GM19240 (cell line): ENCODE data around the gene WRAP73.

Source experiments
- DNase-seq: peaks from one replicate; pipeline ENCODE4 v3.0.0; 2011; ENCODE audit warnings: low spot score; ENCODE audit not compliant: insufficient read length

The WRAP73 gene, protein sequence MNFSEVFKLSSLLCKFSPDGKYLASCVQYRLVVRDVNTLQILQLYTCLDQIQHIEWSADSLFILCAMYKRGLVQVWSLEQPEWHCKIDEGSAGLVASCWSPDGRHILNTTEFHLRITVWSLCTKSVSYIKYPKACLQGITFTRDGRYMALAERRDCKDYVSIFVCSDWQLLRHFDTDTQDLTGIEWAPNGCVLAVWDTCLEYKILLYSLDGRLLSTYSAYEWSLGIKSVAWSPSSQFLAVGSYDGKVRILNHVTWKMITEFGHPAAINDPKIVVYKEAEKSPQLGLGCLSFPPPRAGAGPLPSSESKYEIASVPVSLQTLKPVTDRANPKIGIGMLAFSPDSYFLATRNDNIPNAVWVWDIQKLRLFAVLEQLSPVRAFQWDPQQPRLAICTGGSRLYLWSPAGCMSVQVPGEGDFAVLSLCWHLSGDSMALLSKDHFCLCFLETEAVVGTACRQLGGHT

DNA sequence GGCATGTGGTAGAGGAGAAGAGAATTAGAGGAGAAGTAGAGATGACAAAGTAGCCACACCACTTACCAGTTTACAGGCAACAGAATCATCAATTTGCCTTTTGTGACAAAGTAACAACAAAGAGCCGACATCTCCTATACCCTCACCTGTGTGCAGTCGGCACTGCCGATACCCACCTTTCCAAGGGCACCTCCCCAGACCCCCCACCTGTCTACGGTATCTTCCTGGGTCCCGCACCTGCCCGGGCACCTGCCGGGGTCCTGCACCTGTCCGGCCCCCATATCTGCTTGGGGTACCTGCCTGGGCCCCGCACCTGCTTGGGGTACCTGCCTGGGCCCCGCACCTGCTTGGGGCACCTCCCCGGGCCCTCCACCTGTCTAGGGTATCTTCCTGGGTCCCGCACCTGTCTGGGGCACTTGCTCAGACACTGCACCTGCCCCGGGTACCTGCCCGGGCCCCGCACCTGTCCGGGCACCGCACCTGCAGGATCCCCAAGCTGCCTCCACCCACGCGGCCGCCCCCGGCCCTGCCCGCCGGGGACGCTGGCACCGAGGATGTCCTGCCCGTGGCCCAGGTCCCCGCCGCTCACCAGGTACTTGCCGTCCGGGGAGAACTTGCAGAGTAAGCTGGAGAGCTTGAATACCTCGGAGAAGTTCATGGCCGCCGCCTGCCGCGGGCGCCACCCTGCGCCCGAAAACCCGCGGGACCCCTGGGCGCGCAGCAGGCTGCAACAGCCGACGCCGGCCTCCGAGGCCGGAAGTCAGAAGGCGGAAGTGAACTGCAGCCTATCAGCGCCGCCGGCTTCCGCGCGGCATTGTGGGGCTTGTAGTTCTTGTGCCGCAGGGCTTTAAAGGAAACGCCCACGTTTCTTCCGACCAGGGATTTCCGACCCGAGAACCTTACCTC is at the start of gene WRAP73:
Gene WRAP73, minus strand, starts transcription at position 762 of the 906 bp plus-strand sequence. Its CDS starts 104 bp downstream, at position 658.
- peak; percentile 100 for DNase-seq

DNA sequence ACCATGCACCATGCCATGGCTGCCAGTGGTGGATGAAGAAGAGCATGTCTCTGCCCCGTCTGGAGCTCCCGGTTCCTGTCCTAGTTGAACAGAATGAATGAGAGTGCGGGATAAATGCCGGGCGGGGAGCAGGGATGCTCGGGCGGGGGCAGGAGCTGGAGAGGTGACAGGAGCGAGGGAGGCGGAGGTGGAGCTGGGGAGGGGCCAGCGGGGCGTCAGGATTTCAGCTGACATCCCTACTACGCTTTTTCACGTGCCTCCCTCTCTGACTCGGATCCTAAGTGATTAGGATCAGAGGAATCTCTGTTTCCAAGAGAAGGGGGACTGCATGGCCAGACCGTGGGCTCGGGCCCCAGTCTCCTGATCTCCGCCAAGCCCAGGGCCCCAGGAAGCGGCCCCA is 49.7 kb upstream of the WRAP73 start:
- no peak for DNase-seq

DNA sequence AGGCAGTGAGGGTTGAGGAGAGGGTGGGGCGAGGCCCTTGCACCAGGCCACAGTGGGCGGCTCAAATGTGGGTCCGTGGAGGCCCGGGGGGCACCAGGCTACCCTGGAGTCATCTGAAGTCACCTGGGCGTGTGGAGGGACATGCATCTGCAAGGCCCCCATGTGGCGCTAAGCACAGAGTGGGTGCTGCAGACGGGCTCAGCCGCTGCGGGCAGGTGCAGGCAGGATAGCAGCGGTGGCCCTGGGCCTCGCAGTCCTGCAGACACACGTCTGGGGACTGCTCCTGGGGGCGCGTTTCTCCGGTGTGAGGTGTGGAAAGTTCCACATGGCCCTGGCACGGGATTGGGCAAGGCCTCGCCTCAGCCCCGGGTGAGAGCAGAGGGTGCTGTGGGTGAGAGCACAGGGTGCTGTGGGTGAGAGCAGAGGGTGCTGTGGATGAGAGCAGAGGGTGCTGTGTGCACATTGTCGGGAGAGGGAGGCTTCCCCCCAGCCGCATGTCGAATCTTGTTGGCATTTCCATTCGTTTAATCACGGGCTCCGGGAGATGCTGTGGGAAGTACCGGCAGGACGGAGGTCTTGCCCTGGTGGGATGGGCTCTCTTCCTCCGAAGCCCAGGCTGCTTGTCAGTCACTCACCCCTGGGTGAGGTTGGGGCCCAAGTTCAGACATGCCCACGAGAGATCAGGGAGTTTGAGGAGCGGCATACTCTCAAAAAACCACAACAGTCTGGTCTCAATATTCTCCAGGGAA is 48.9 kb upstream of the WRAP73 start:
- no peak for DNase-seq

DNA sequence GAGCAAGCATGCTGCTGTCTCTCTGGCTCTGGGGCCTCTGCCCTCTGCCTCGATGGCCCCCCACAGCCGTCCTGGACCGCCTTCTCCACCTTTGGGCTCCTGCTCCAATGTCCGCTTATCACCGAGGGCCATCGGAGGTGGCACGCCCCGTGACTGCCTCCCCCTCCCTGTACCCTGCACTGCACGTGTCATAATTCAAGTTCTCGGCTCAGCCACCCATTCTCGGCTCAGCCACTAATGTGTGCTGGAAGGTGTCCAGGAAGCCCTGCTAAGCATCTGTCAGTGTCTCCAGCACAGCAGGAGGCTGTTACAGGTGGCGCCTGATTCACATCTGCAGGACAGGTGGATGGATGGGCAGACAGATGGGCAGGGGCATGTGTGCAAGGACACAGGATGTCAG is 47.9 kb upstream of the WRAP73 start:
- DNase-seq, result no peak

DNA sequence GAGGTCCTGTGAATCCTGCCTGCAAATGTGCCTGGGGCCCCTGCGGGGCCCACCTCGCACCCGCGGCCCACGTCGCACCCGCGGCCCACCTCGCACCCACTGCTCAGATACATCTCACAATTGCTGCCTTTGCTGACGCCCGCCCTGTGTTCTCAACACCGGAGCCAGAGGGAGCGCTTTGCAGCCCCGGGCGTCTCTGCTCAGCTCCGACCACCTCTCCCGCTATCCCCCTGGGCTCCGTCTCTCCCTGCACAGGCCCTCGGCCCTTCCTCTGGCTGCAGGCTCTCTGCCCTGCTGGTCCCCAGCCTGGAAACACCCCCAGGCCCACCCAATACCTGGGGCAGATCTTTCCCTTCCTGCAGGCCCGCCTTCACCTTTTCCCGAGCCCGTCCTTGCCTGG is 47.2 kb upstream of the WRAP73 start:
- no peak for DNase-seq

DNA sequence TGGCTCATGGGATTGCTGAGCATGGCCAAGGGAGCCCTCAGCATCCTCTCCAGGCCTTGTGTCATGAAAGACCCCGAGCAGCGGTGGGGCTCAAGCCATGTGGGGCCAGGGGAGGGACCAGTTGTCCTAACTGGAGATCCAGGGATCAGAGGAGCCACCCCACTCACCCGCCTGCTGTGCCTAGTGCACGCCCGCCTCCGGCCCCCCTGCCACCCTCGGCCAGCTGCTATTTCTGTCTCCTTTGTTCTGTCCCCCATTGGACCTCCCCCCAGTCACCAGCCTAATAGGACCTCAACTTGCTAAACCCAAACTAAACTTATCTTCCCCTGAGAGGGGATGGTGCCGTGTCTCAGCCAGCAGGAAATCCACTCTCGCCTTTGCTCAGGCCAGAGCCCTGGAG is 46.8 kb upstream of the WRAP73 start:
- DNase-seq, result no peak

GRCh38 chr1:3695326-3696217 is 45.7 kb upstream of the WRAP73 start:
- DNase-seq, result peak; percentile 78

GRCh38 chr1:3693321-3693720 is 43.4 kb upstream of the WRAP73 start:
- DNase-seq, result no peak

DNA sequence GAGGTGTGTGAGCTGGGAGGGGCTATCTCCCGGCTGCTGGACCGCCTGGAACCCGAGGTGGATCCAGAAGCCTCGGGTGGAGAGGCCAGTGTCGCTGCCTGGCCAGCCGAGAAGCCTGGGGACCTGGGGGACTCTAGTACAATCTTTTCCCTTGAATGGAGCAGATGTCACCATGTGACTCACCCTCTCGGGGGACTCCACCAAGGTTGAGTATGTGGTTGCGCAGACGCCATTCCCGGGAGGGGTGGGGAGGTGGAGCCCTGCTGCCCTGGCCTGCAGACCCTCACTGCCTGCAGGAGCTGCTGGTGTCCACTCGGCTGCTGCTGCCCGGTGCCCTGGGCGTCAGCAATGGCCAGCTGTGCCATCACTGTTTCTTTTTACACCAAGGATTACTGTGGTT is 42.7 kb upstream of the WRAP73 start:
- no peak for DNase-seq

GRCh38 chr1:3691421-3692204 is 41.7 kb upstream of the WRAP73 start:
- no peak for DNase-seq

- no peak for DNase-seq
Observed at GRCh38 chr1:3690282-3691065, 40.6 kb upstream of the WRAP73 start.

GRCh38 chr1:3689138-3689750 is 39.3 kb upstream of the WRAP73 start:
- DNase-seq, result no peak

DNA sequence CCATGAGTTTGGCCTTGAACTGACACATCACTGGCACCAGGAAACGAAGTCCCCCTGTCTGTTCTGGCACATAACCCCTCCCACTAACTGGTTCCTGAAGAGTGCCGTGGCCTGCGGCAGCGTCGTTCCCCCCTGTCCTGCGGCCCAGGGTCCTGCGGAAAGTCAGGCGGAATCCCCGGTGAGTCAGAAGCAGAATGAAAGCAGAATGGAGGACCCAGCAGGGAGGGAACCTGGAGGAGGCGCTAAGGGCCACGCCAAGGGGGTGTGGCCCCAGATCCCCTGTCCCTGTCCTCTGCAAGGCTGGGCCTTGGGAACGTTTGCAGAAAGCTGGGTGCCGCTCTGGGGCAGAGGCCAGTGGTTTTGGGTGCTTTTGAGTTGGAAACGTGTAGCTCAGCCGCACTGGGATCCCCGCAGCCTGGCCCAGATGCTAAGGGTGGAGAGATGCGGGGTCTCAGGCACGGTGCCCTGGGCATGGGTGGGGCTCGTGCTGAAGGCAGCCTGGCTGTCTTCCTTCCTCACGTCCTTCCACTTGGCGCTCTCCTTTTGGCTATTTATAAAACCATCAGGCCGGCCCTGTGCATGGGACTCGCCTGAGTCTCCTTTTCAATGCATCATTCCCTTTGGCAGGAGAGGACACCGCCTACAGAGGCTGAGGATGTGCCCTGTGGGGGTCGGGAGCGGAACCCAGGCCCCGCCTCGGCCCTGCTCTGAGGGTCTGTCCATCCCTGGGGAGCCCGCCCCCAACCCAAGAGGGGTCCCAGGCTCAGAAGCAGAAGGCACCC is 38.6 kb upstream of the WRAP73 start:
- DNase-seq, result peak; percentile 43

- no peak for DNase-seq
Observed at GRCh38 chr1:3687504-3687903, 37.6 kb upstream of the WRAP73 start.

DNA sequence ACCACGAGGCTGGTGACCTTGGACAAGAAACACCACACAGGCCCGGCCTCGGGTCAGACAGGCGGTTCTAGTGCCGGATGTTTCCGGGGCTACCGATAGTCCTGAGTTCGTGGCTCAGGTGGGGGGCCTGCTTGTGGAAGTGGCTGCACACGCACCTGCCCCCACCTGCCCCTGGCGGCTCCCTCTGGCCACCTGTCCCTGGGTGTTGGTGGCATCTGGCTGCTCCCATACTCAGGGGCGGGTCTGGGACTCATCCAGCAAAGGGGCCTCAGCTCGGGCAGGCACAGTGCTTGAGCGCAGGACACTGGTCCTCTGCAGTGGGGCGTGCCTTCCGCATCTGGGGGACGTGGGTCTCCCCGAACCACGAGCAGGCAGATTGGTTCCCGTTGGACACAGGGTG is 36.0 kb upstream of the WRAP73 start:
- no peak for DNase-seq

GRCh38 chr1:3685222-3685621 is 35.3 kb upstream of the WRAP73 start:
- DNase-seq, result no peak

DNA sequence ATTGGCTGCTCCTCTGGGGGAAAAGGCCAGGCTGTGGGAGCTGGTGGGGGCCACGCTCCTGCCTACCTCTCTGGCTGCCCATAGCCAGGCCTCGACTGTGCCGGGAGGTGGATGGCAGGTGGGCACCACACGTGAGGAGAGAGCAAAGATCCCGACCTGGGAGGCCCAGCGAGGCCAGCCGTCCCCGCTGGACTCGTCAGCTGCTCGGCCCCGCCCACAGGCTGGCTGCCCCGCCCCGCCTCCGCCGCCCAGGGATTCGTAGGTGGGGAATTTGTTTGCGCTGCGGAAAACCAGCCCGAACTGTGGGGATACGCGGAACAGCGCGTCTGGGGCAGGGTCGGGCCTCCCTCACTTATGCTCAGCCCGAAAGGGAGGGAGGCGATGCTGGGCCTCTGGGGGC is 34.1 kb upstream of the WRAP73 start:
- DNase-seq, result no peak

- DNase-seq, result no peak
Observed at GRCh38 chr1:3683197-3683596, 33.3 kb upstream of the WRAP73 start.
